DMS153 treated with DMSO at 0.1 percent for 48 hours (cell line): ENCODE measurements around the gene AP5B1.

Source experiments
- DNase-seq: peaks from one replicate; lab custom pipeline; 2025; ENCODE audit not compliant: unreplicated experiment; lab: John Stamatoyannopoulos, UW

Gene AP5B1

GRCh38 chr11:65786008-65786785, 5.4 kb upstream of the AP5B1 start:
- no peak for DNase-seq

- DNase-seq, result no peak
Measured at GRCh38 chr11:65785319-65786007, 4.7 kb upstream of the AP5B1 start.

- DNase-seq, result no peak
Measured at GRCh38 chr11:65782816-65783228, 2.0 kb upstream of the AP5B1 start.

GRCh38 chr11:65781962-65782815, 1.4 kb upstream of the AP5B1 start:
- no peak for DNase-seq

- DNase-seq, result no peak
Measured at GRCh38 chr11:65781152-65781961, 581 bp upstream of the AP5B1 start.

- peak; percentile 73 for DNase-seq
Measured at GRCh38 chr11:65779919-65780769, 632 bp downstream of the AP5B1 start.

GRCh38 chr11:65779669-65779918, 1.2 kb downstream of the AP5B1 start:
- DNase-seq, result no peak

GRCh38 chr11:65778901-65779668, 1.7 kb downstream of the AP5B1 start:
- DNase-seq, result no peak

- no peak for DNase-seq
Measured at GRCh38 chr11:65778431-65778900, 2.3 kb downstream of the AP5B1 start.

- DNase-seq, result no peak
Measured at GRCh38 chr11:65777821-65778361, 2.9 kb downstream of the AP5B1 start.

GRCh38 chr11:65777241-65777640, 3.5 kb downstream of the AP5B1 start:
- DNase-seq, result no peak

- DNase-seq, result no peak
Measured at GRCh38 chr11:65776710-65777141, 4.0 kb downstream of the AP5B1 start.

GRCh38 chr11:65776196-65776595, 4.6 kb downstream of the AP5B1 start:
- DNase-seq, result no peak

- DNase-seq, result no peak
Measured at GRCh38 chr11:65774525-65775306, 6.1 kb downstream of the AP5B1 start.

GRCh38 chr11:65773784-65774411, 6.9 kb downstream of the AP5B1 start:
- DNase-seq, result no peak

GRCh38 chr11:65771589-65772112, 9.1 kb downstream of the AP5B1 start:
- DNase-seq, result no peak

- no peak for DNase-seq
Measured at GRCh38 chr11:65770951-65771567, 9.7 kb downstream of the AP5B1 start.
